CD1c-positive myeloid dendritic cell (primary cell): ENCODE data around the gene NTM.

Source experiments
- DNase-seq: peaks from one replicate; pipeline ENCODE4 v3.0.0-alpha.2; 2016; ENCODE audit errors: extremely low spot score

Gene NTM

GRCh38 chr11:131373095-131373725 lies 2.8 kb downstream of the NTM start:
- DNase-seq: no peak

DNA sequence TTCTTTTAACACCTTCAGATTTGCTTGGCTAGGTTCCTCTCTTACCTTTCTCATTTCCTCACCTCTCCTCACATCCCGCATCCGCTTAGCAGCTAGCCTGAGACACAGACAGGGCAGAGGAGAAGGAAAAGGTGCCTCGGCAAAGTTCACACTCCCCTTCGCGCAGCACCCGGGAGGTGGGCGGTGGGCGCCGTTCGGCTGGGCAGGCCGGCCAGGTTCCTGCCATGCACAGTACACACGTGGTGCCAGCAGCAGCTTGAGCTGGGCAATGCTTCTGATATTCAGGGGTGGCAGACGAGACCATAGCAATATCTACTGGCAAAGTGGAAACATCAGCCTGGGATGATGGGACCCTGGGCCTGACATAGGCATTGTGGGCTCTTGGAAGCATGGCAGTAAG lies 3.3 kb downstream of the NTM start:
- no peak for DNase-seq

DNA sequence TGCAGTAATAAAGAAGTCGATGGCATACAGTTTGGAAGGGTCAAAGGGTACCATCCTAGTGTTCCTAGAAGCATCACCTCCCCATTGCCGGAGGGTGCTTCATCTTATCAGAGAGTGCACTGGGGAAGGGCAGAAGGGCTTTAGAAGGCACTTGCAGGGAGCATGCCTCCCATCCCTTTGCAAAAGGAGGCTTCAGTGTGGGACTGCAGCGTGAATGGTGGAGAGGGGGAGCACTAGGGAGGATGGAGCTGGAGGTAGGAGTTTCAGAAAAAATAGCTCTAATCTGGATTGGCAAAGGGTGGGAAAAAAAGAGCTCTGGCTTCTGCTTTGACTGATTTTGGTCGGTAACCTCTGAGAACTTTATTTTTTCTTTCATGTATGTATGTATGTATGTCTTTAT lies 5.0 kb downstream of the NTM start:
- no peak for DNase-seq

DNA sequence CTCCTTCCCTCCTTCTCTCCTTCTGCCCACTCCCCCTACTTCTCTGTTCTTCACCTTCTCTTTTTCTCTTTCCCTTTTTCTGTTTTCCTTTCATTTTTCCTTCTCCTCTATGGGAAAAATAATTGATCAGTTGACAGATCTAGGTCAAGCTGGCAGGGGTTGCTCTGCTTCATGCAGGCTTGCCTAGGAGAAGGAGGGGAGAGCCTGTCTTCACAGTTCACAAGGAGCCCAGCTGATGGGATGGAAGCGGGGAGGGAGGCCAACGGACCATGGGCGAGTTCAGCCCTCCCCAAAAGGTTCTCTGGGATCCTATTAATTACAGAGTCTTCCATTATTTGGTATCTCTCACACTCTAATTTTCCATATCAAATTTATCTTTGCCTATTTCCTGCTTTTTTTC lies 5.5 kb downstream of the NTM start:
- no peak for DNase-seq

DNA sequence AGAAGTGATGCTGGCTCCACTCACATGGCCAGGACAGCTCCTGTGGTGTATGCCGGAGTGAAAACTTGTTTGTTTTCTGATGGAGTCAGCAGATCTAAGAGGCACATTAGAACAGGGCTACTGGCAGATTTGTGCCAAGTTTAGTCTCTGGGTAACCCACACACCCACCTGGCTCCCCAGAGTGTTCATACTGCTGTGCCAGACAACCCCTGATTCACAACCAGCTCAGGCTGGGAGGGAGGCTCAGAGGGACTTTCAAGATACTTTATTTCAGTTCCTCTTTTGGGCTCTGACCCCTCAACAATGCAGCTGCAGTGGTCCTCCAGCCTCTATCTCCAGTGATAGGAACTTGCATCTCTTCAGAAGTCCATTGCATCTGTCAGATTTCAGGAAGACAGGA lies 8.5 kb downstream of the NTM start:
- no peak for DNase-seq

- no peak for DNase-seq
Measured at GRCh38 chr11:131385763-131386390, 15.5 kb downstream of the NTM start.

DNA sequence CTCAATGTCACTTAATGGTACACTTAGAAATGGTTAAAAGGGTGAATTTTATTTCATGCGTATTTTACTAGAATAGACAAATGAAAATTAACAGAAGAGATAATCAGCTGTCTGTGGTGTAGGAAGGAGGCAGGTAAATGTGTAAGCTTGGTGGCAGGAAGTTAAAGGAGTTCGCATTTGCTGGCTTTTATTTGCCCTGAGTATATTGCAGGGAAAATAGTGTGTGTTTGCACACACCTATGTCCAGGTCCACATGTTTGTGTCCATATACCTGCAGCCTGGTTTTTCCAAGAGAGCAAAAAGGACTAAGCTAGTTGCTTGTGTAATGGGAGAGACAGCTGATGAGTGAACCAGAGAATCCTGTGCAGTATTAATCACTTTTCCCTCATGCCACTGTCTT lies 16.0 kb downstream of the NTM start:
- no peak for DNase-seq

DNA sequence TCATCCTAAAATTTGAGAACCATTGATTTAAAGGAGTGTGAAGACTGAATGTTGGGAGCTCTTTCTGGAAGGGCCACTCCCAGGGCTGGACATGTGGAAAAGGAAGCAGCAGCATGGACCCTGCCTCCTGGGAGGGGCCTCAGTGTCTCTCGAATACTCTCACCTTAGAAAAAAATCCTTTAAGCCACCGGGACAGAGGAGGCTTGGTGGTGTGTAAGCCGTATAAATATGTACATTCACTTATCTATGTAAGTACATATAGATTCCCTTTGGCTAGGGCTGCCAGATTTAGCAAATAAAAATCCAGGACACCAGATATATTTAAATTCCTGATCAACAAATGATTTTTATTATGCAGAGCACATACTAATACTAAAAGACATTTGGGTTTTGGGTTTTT lies 17.6 kb downstream of the NTM start:
- DNase-seq: no peak

DNA sequence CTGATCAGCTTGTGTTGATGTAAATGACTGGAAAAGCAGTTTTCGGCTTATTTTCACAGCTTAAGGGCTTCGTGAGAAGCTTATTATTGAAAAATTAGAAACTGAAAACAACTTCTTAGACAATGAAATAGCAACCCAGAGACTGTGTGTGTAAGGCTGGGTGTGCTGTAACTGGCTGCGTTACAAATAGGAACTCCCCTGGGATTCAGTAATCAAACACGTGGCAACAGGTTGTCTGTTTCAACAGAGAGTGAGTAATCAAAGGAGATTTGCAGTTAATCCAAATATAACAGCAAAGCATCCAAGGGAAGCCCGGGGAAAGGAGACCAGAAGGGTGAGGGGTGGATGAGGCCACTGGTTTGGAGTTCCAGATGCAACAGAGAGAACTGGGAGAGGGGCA lies 19.2 kb downstream of the NTM start:
- DNase-seq: no peak

- DNase-seq: no peak
Measured at GRCh38 chr11:131391176-131391575, 20.8 kb downstream of the NTM start.

DNA sequence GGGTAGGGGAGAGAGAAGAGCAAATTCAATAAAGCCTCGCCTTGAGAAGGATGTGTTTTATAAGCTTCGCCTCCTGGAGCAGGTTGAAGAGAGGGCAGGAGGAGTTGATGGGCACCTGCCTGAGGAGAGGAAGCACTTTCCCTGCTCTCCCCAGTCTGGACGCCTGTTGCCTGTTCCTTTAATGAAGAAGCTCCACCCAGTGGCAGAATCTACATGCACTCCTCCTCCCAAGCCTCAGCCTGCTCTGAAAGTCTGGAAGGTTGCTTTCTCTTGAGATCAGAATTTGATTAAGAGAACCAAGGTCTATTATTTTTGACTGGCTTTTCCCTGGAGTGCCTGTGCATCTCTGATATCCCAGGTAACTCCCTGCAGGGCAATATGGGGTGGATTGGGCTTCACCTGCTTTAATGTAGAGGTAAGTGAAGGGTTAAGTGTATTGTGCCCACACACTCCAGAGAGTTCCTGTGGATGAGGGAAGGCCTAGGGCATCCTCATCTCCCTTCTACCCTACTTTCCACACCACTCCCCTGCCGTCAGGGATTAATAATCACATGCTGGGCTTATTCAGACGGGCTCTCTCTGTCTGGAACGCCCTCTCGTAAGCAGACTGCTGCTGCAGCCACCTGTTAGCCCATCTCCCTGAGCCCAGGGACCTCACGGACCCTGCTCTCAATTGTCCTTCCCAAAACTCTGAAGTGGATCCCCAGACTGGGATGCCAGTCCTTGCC lies 22.3 kb downstream of the NTM start:
- no peak for DNase-seq

DNA sequence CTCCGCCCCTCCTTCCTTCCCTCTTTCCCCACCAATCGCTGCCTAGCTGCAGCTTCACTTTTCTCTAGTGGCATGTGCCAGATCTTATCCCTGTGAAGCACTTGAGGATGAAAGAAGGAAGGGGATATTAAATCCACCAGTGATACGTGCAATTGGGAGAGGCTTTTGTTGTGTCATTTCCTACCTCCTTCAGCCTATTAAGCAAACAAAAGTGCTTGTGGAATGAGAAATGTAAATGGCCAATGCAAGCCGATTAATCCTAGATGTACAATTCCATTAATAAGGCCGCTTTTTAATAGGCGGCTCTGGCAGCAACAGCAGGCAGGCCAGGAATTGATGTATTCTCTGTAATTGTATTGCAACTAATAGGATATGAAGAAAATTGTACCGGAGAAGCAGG lies 23.3 kb downstream of the NTM start:
- DNase-seq: no peak

DNA sequence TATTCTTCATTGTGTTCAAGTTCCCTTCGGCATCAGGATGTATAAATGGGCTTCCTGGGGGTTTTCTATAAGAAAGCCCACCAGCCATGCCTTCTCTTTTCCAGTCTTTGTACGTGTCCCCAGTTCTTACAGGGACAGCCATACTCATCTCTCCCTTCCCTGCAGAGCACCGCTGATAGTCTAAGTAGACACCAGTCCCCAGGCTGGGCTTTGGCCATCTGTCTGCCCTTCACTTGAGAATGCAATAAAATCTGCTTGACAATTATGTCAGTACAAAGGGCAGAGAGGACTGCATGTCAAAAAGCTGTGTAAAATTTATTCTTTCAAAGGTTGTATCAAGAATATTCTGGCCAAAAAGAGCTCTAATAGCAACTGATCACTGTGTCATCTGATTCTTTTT lies 27.3 kb downstream of the NTM start:
- no peak for DNase-seq

- peak; percentile 11 for DNase-seq
Measured at GRCh38 chr11:131402040-131402439, 31.6 kb downstream of the NTM start.

DNA sequence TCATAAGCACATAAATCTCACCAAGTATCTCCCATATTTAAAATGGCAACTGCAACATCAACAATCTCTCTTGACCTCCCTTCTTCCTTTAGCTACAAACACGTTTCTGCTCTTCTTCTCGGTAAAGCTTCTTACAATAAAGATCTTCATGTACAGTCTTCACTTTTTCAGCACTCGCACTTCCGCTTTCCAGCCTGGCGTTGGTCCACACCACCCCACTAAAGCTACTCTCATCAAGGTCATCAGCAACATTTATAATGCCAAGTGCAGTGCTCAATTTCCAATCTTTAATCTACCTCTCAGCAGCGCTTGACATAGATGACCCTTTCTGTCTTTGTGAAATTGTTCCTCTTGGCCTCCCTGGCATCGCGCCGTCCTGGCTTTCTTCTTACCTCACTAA lies 33.6 kb downstream of the NTM start:
- peak; percentile 9 for DNase-seq

GRCh38 chr11:131408025-131408640 lies 37.7 kb downstream of the NTM start:
- DNase-seq: peak; percentile 64

DNA sequence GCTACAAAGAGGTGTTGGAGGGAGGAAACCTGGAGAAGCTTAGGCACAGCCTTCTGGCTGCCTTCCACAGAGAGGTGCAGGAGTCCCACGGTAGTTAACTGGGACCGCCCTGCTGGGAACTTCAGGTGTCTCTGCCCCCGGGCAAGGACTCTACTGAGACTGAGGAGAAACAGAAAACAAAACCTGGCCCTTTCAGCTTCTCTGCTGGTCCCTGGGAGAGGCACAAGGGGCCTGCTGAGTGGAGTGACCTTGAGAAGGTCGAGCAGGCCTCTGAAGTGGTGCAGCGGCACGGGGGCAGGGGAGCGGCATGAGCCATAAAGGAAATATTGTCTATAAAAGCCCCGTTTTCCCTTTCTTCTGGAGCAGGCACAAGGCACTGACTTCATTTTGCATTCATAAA lies 38.9 kb downstream of the NTM start:
- no peak for DNase-seq

DNA sequence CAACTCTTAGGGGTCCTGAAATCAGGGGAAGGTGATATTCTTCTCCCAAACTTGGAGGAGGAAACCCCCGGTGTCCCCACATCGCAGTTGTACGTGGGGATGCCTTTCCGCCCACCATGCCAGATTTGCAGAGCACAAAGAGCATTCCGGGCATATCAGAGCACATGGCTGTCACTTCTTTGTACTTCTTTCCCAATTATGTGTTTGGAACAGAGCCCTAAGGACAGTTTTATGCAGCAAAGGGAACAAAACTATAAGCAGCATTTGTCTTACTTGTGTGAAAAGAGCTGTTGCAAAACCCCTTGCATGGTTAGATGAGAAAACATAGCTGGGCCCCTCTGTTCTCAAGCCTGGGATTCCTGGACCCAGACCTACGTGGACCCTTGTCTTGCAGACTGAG lies 41.2 kb downstream of the NTM start:
- DNase-seq: no peak

GRCh38 chr11:131412061-131412460 lies 41.6 kb downstream of the NTM start:
- DNase-seq: no peak

GRCh38 chr11:131413217-131413616 lies 42.8 kb downstream of the NTM start:
- DNase-seq: no peak

- no peak for DNase-seq
Measured at GRCh38 chr11:131418189-131418588, 47.8 kb downstream of the NTM start.

DNA sequence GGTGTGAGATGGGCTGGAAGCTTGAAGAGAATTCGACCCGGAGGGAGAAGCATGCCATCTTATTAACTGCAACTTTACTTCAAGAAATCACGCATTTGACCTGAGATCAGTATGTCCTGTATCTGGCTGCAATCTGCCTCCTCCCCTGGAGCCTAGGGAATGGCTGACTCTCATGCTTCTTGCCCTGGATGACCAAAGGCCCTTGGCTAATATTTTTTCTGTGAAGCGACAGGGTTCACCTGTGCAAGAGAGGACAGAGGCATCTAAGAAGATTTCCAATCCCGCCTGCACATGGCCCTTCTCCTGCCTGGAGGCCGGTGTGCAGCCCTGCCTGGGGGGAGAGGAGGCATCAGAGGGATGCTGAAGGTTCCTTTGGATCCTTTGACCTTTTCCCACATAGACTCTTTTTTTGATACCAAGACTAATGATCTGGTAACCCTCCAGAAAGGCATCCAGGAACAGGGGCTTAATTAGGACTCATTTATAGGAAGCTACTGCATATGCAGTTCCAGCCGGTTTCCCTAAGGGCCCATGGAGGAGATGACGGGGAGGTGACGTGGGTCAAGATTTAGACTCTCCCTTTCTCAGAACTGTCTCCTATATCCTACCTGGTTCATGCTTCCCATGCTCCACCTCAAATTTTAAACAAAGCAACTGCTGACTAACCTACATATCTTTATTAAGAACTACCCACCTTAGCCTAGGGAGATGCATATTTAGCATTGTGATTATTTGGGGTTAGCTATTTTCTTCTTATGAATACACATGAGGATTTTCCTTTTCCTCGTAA lies 50.8 kb downstream of the NTM start:
- DNase-seq: no peak
